ENCODE measurements around the gene HELZ. TPM values are rescaled to one million over a fixed set of nuclear protein-coding genes. Genes with fewer than 3 reads are reported as not detected.

Gene HELZ
- total and polyA plus RNA-seq, 2 donors (not counting 3 experiments of a cell fraction or from before 2014, with no cell fraction given) = 8.0 to 47.3 TPM

GRCh38 chr17:67071595-67071994 lies 173.4 kb downstream of the HELZ start:
- no peak overlapping the region for H3K4me3 ChIP-seq (replicated peaks in 1 of 3; ENCODE audit: insufficient read depth in 1 of 3, low read depth in 1 of 3, low read length in 3 of 3)
- no peak overlapping the region for H3K4me2 ChIP-seq (ENCODE audit: insufficient read depth, low read length)
- TF ChIP-seq POLR2AphosphoS5 (IDR thresholded peaks at IDR 0.05; ENCODE audit: insufficient read depth, low read depth, low read length) = no peak
- TF ChIP-seq FOS (IDR thresholded peaks at IDR 0.05; ENCODE audit: borderline replicate concordance, insufficient read depth, low read length) = no peak
- TF ChIP-seq, protein P1, sequence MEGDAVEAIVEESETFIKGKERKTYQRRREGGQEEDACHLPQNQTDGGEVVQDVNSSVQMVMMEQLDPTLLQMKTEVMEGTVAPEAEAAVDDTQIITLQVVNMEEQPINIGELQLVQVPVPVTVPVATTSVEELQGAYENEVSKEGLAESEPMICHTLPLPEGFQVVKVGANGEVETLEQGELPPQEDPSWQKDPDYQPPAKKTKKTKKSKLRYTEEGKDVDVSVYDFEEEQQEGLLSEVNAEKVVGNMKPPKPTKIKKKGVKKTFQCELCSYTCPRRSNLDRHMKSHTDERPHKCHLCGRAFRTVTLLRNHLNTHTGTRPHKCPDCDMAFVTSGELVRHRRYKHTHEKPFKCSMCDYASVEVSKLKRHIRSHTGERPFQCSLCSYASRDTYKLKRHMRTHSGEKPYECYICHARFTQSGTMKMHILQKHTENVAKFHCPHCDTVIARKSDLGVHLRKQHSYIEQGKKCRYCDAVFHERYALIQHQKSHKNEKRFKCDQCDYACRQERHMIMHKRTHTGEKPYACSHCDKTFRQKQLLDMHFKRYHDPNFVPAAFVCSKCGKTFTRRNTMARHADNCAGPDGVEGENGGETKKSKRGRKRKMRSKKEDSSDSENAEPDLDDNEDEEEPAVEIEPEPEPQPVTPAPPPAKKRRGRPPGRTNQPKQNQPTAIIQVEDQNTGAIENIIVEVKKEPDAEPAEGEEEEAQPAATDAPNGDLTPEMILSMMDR (IDR thresholded peaks at IDR 0.05; ENCODE audit: extremely low read depth in 1 of 2, insufficient read depth in 1 of 2, low read depth in 1 of 2, low read length in 2 of 2) = no peak
- TF ChIP-seq EZH2 (IDR thresholded peaks at IDR 0.05; ENCODE audit: borderline replicate concordance, low read depth, low read length, severe bottlenecking) = no peak
- no peak for TF ChIP-seq POLR2A (IDR thresholded peaks at IDR 0.05; ENCODE audit: low read depth, low read length)
- no peak for TF ChIP-seq MYC (IDR thresholded peaks at IDR 0.05; ENCODE audit: low read depth, low read length)
- BruUV-seq (replicated peaks) = no TSS peak
- no peak overlapping the region for H3K27ac ChIP-seq (ENCODE audit: insufficient read depth, low read depth, low read length)
- DNase-seq (ENCODE audit: low read depth, low spot score) (no peak), FAIRE-seq (no peak)
- no peaks in the 10 kb centered on the region for H3K27me3 ChIP-seq (ENCODE audit: control insufficient read depth in 2 of 2, insufficient read depth in 2 of 2, low read length in 2 of 2)
- H2AFZ ChIP-seq (ENCODE audit: low read depth, low read length) = no peak overlapping the region
- H3K9me1 ChIP-seq (replicated peaks; ENCODE audit: control insufficient read depth, extremely low read depth, insufficient read depth, low read length) = no peaks in the 10 kb centered on the region
- intact Hi-C loops (cut with micrococcal nuclease) (no loop called here), dilution Hi-C loops (cut with MboI; ENCODE audit: extremely low pct_ligation_motif_present, low sequenced_read_pairs) (no loop called here)
- no peak overlapping the region for H3K9ac ChIP-seq (replicated peaks; ENCODE audit: extremely low read depth, insufficient read depth, low read length)
- no peaks in the 10 kb centered on the region for H3K79me2 ChIP-seq (ENCODE audit: control insufficient read depth, insufficient read depth, low read length)
- CTCF ChIA-PET = interaction anchor here (0.6 to 0.9 kb wide), 2 partner anchors 11 to 551 kb away, joined by 3 to 4 read pairs; no protein-coding TSS in a partner anchor
- no peaks in the 10 kb centered on the region for H3K36me3 ChIP-seq (ENCODE audit: control insufficient read depth in 2 of 2, extremely low read depth in 1 of 2, insufficient read depth in 2 of 2, low read length in 2 of 2)
- no peaks in the 10 kb centered on the region for H3K4me1 ChIP-seq (ENCODE audit: control insufficient read depth, extremely low read depth, insufficient read depth, low read length)
- POLR2A ChIA-PET = no interaction called here
- H3K9me3 ChIP-seq (replicated peaks; ENCODE audit: control insufficient read depth, insufficient read depth, low read length) = no peaks in the 10 kb centered on the region
- no peaks in the 10 kb centered on the region for H4K20me1 ChIP-seq (replicated peaks; ENCODE audit: control insufficient read depth, extremely low read depth, insufficient read depth, low read length)
